Tibial nerve (tissue), 4 donors: ENCODE data around the gene CASP7.

Source experiments
- EP300 ChIP-seq, 2 donors: sonication (generic); formaldehyde crosslinking; IDR thresholded peaks; one replicate each; pipeline ENCODE4 v1.6.1; 2017; ENCODE audit warnings: antibody characterized with exemption in 2 of 2, mild to moderate bottlenecking in 1 of 2
- POLR2A ChIP-seq, 2 donors: fragments of 450-650 bp; IDR thresholded peaks; one replicate each; pipeline ENCODE4 v1.6.1; 2017; ENCODE audit warnings: antibody characterized with exemption in 2 of 2, mild to moderate bottlenecking in 2 of 2, moderate library complexity in 2 of 2
- TF ChIP-seq, protein P1 (sequence below), 5 experiments: fragments of 200-600 bp in 3 of 5; fragments of 450-650 bp in 2 of 5; sonication (generic) in 3 of 5; IDR thresholded peaks; one replicate each; pipeline ENCODE4 v1.5.1; 2016 to 2019; ENCODE audit warnings: antibody characterized with exemption in 5 of 5, mild to moderate bottlenecking in 3 of 5, moderate library complexity in 2 of 5

DNA sequence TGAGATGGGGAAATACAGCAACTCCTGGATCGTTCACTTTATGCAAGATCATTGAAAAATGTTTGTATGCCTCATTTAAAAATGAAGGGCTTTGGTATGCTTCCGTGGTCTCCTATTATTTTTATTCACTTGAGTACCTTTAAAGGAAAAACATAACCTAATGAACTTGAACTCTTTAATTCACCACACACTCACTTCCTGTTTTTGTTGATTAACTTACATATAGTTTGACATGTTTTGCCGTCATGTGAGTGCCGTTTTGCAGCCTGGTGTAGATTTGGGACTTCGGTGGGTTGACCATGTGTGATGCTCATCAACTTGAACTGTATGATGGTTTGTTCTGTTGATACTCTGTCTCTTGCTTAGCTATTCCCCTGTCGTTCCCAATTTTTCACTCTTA lies 28.9 kb downstream of the CASP7 start:
- TF ChIP-seq POLR2A (IDR thresholded peaks at IDR 0.05) (no peak), EP300 (IDR thresholded peaks at IDR 0.05) (no peak)
- TF ChIP-seq, protein P1, sequence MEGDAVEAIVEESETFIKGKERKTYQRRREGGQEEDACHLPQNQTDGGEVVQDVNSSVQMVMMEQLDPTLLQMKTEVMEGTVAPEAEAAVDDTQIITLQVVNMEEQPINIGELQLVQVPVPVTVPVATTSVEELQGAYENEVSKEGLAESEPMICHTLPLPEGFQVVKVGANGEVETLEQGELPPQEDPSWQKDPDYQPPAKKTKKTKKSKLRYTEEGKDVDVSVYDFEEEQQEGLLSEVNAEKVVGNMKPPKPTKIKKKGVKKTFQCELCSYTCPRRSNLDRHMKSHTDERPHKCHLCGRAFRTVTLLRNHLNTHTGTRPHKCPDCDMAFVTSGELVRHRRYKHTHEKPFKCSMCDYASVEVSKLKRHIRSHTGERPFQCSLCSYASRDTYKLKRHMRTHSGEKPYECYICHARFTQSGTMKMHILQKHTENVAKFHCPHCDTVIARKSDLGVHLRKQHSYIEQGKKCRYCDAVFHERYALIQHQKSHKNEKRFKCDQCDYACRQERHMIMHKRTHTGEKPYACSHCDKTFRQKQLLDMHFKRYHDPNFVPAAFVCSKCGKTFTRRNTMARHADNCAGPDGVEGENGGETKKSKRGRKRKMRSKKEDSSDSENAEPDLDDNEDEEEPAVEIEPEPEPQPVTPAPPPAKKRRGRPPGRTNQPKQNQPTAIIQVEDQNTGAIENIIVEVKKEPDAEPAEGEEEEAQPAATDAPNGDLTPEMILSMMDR (IDR thresholded peaks at IDR 0.05) = no peak
